ENCODE results near the gene IER3.

Gene IER3

GRCh38 chr6:30703011-30703410, 41.3 kb downstream of the IER3 start:
- no peak for DNase-seq

GRCh38 chr6:30700340-30700739, 44.0 kb downstream of the IER3 start:
- DNase-seq: no peak

GRCh38 chr6:30696432-30696831, 47.9 kb downstream of the IER3 start:
- no peak for DNase-seq

Data from effector CD8-positive, alpha-beta T cell (primary cell).